ENCODE data around the gene TYRO3. TPM values are rescaled to one million over a fixed set of nuclear protein-coding genes. Genes with fewer than 3 reads are reported as not detected.

The TYRO3 gene
- 0.37 and 1.1 TPM in 2 replicates for total RNA-seq (2014; rRNA removed; shearing (Covaris generic); ENCODE audit: low replicate concordance)

DNA sequence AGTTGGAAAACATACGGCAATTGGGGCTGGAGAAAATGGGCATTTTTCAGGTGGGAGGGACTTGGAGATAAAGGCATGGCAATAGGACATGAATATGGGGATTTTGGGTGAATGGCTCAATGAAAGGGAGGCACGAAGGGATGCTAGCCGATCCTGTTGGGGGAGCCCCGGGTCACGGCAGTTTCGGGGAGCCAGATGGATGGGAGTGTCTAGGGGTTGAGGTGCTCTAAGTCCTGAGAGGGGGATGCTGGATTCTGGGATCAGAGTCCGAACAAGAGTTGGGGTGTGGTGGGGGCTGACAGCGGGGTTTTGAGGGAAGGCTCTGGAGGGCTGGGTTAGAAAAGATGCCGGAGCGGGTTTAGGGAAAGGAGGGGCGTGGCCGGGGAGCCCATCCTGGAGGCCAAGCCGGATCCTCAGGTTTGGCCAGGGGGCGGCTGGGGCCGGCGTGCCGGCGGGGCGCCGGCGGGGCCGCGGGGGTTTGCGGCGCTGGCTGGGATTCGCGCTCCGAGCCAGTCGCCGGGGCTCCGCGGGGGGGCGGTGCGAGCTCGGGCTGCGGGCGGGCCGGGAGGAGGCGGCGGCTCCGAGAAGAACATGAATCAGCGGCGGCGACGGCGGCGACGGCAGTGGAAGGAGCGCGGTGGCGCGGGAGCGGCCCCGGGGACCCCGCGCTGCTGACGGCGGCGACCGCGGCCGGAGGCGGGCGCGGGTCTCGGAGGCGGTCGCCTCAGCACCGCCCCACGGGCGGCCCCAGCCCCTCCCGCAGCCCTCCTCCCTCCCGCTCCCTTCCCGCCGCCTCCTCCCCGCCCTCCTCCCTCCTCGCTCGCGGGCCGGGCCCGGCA lies at the start of gene TYRO3:
Gene TYRO3 (plus strand): TSS at position 813 of the 839 bp plus-strand sequence. CDS start 46 bp downstream, outside the sequence.
- no peaks in the 10 kb centered on the region for H3K9me3 ChIP-seq (ENCODE audit: low read length)
- peaks cover 26% of the 10 kb centered on the region for H3K4me1 ChIP-seq (ENCODE audit: low read length)
- no peaks in the 10 kb centered on the region for H3K27me3 ChIP-seq (ENCODE audit: low read length)
- H3K4me2 ChIP-seq (ENCODE audit: low read depth, low read length, poor library complexity, severe bottlenecking) = peak within 1 kb of the TSS; percentile 84
- peak within 1 kb of the TSS; percentile 59 for H3K9ac ChIP-seq (ENCODE audit: low read length)
- H3K79me2 ChIP-seq (ENCODE audit: low read length) = no peaks in the 10 kb centered on the region
- no peaks in the 10 kb centered on the region for H3K9me2 ChIP-seq (replicated peaks; ENCODE audit: insufficient read depth, low read length)
- no peak within 1 kb of the TSS for H3K27ac ChIP-seq (ENCODE audit: low read length)
- peak within 1 kb of the TSS; percentile 68 for H3K4me3 ChIP-seq (ENCODE audit: low read length)
- peak within 1 kb of the TSS; percentile 51; the same call in 1 of the 2 replicates for H2AFZ ChIP-seq (ENCODE audit: low read length)
- no peaks in the 10 kb centered on the region for H4K20me1 ChIP-seq (ENCODE audit: insufficient read depth, low read depth, low read length)
- H3K36me3 ChIP-seq (ENCODE audit: insufficient read depth, low read length) = no peaks in the 10 kb centered on the region
- peak; percentile 69 for DNase-seq

DNA sequence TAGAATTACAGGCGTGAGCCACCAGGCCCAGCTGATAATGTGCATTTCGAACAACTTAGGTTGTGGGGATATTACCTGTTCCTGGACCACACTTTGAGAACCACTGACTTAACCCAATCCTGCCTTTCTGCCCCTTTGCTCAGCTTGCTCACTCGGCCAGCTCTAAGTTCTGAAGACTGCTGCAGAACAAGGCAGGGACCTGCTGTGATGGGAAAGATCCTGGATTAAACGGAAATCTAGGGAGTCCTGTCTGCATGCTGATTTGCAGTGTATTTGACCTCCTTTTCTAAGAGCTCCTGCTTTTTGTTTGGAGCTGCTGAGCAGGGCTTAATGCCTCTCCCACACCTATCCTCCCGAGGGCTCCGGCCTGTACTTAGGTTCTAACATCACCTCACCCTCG lies 48.3 kb upstream of the TYRO3 start:
- H3K4me2 ChIP-seq (ENCODE audit: low read depth, low read length, poor library complexity, severe bottlenecking) = no peak overlapping the region
- no peak overlapping the region for H2AFZ ChIP-seq (ENCODE audit: low read length)
- H3K9me2 ChIP-seq (replicated peaks; ENCODE audit: insufficient read depth, low read length) = no peaks in the 10 kb centered on the region
- no peak overlapping the region for H3K27ac ChIP-seq (ENCODE audit: low read length)
- DNase-seq = no peak
- H3K27me3 ChIP-seq (ENCODE audit: low read length) = no peaks in the 10 kb centered on the region
- H3K4me3 ChIP-seq (ENCODE audit: low read length) = no peak overlapping the region
- no peaks in the 10 kb centered on the region for H3K36me3 ChIP-seq (ENCODE audit: insufficient read depth, low read length)
- H3K9ac ChIP-seq (ENCODE audit: low read length) = no peak overlapping the region
- no peaks in the 10 kb centered on the region for H4K20me1 ChIP-seq (ENCODE audit: insufficient read depth, low read depth, low read length)
- no peaks in the 10 kb centered on the region for H3K9me3 ChIP-seq (ENCODE audit: low read length)
- H3K4me1 ChIP-seq (ENCODE audit: low read length) = peaks cover 12% of the 10 kb centered on the region
- H3K79me2 ChIP-seq (ENCODE audit: low read length) = no peaks in the 10 kb centered on the region

DNA sequence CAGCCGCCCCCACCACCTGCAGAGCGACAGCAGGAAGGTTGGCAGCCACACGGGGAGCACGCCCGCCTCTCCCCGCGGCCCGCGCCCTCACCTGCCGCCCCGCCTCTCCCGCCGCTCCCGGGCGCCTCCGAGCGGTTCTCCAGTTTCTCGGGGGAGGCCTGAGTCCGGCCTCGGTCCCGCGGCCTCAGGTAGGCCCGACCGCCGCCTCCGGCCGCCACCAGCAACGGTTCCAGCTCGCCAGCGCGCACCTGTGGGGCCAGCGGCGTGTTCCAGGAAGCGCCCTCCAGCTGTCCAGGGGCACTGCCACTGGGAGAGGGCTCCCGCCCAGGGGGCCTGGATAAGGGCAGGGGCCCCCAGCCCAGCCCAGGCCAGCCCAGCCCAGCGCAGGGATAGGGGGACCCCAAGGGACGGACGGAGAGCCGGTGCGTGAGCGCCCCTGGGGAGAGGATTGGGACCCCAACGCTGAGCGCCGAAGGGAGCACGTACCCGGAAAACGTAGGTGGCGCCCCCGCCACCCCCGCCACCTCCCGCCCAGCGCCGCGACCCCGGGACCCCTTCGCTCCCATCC lies 47.6 kb upstream of the TYRO3 start:
- no peak overlapping the region for H3K4me2 ChIP-seq (ENCODE audit: low read depth, low read length, poor library complexity, severe bottlenecking)
- no peak overlapping the region for H3K27ac ChIP-seq (ENCODE audit: low read length)
- H3K27me3 ChIP-seq (ENCODE audit: low read length) = no peaks in the 10 kb centered on the region
- no peak for DNase-seq
- H3K4me3 ChIP-seq (ENCODE audit: low read length) = no peak overlapping the region
- H3K9me3 ChIP-seq (ENCODE audit: low read length) = no peaks in the 10 kb centered on the region
- no peak overlapping the region for H2AFZ ChIP-seq (ENCODE audit: low read length)
- H3K9me2 ChIP-seq (replicated peaks; ENCODE audit: insufficient read depth, low read length) = no peaks in the 10 kb centered on the region
- no peak overlapping the region for H3K9ac ChIP-seq (ENCODE audit: low read length)
- H3K79me2 ChIP-seq (ENCODE audit: low read length) = no peaks in the 10 kb centered on the region
- H3K4me1 ChIP-seq (ENCODE audit: low read length) = peaks cover 12% of the 10 kb centered on the region
- H4K20me1 ChIP-seq (ENCODE audit: insufficient read depth, low read depth, low read length) = no peaks in the 10 kb centered on the region
- H3K36me3 ChIP-seq (ENCODE audit: insufficient read depth, low read length) = no peaks in the 10 kb centered on the region

DNA sequence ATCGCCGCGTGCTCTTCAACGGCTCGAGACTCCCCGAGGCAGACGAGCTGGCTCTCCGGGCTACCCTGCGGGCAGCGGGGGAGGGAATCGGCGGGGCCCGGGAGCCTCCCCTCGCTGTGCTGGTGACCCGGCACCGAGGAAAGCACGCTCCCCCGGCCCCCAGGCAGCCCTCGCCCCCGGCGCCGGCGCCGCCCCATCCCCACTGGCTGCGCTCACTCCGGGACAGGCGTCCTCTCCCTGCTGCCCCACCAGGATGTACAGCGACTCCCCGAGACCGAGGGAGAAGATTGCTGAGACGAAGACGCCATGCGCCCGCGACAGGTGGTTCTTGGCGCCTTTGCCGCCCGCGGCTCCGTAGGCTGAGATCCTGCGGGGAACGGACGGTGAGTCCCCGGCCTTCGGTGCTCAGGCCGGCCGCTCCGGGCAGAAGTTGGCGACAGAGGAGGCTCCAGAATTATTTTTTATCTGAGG lies 47.1 kb upstream of the TYRO3 start:
- no peak for DNase-seq
- Histone ChIP-seq H2AFZ (ENCODE audit: low read length) (no peak overlapping the region), H3K36me3 (ENCODE audit: insufficient read depth, low read length) (no peaks in the 10 kb centered on the region), H3K4me2 (ENCODE audit: low read depth, low read length, poor library complexity, severe bottlenecking) (no peak overlapping the region), H3K9ac (ENCODE audit: low read length) (no peak overlapping the region), H3K4me1 (ENCODE audit: low read length) (peaks cover 12% of the 10 kb centered on the region), H3K79me2 (ENCODE audit: low read length) (no peaks in the 10 kb centered on the region), H3K9me3 (ENCODE audit: low read length) (no peaks in the 10 kb centered on the region), H3K27ac (ENCODE audit: low read length) (no peak overlapping the region), H3K9me2 (replicated peaks; ENCODE audit: insufficient read depth, low read length) (no peaks in the 10 kb centered on the region), H3K4me3 (ENCODE audit: low read length) (no peak overlapping the region), H4K20me1 (ENCODE audit: insufficient read depth, low read depth, low read length) (no peaks in the 10 kb centered on the region), H3K27me3 (ENCODE audit: low read length) (no peaks in the 10 kb centered on the region)

DNA sequence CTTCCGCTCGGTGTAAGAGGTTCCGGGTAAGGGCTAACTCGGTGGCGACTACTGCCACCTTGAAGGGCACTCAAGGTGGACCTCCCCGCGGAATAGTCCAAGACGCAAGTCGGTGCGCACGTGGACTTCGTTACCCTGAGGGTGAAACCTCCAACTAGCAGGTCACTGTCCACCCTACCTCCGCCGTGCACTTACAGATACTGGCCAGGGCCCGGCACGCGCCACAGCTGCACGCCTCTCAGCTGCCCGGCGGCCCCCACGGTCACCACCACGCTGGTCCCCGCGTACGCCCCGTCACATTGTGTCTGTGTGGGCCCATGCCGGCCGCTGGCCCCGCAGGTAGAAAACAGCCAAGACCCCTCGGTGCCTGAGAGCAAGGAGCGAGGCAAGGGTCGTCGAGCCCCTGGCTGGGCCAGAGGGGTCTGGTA lies 46.5 kb upstream of the TYRO3 start:
- H3K4me2 ChIP-seq (ENCODE audit: low read depth, low read length, poor library complexity, severe bottlenecking) = peak overlapping the region; percentile 85
- no peaks in the 10 kb centered on the region for H3K79me2 ChIP-seq (ENCODE audit: low read length)
- H3K9ac ChIP-seq (ENCODE audit: low read length) = no peak overlapping the region
- DNase-seq = no peak
- H3K9me3 ChIP-seq (ENCODE audit: low read length) = no peaks in the 10 kb centered on the region
- peaks cover 12% of the 10 kb centered on the region for H3K4me1 ChIP-seq (ENCODE audit: low read length)
- no peaks in the 10 kb centered on the region for H3K36me3 ChIP-seq (ENCODE audit: insufficient read depth, low read length)
- no peaks in the 10 kb centered on the region for H3K9me2 ChIP-seq (replicated peaks; ENCODE audit: insufficient read depth, low read length)
- H3K4me3 ChIP-seq (ENCODE audit: low read length) = peak overlapping the region; percentile 70; the same call in 1 of the 2 replicates
- no peak overlapping the region for H2AFZ ChIP-seq (ENCODE audit: low read length)
- H4K20me1 ChIP-seq (ENCODE audit: insufficient read depth, low read depth, low read length) = no peaks in the 10 kb centered on the region
- no peaks in the 10 kb centered on the region for H3K27me3 ChIP-seq (ENCODE audit: low read length)
- no peak overlapping the region for H3K27ac ChIP-seq (ENCODE audit: low read length)

DNA sequence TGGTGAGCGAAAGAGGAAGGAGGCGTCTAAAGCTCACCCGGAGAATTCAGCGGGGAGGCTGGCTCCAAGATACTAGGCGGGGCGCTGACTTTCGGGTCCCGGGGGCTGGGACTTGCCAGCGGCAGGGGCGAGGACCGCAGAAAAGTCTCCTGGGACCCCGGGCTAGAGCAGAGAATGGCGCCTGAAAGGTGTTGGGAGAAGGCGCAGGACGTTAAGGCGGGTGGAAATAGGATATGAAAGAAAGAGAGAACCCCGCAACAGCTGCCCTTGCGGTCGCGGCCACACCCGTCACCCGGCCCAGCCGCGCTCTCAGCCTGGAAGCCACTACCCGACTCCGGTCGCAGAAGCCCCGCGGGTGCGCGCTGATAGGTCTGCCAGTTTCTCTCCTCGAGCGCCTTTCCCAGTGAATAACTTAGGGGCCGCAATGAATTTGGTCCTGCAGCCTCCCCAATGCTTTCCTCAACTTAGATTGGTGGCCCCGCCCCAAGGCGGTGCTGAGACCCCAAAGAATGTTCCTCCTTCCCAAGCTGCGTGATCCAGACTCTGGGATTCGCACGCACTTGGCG lies 46.0 kb upstream of the TYRO3 start:
- Histone ChIP-seq H3K79me2 (ENCODE audit: low read length) (no peaks in the 10 kb centered on the region), H3K27me3 (ENCODE audit: low read length) (no peaks in the 10 kb centered on the region), H3K4me2 (ENCODE audit: low read depth, low read length, poor library complexity, severe bottlenecking) (peak overlapping the region; percentile 85), H3K4me1 (ENCODE audit: low read length) (peaks cover 12% of the 10 kb centered on the region), H4K20me1 (ENCODE audit: insufficient read depth, low read depth, low read length) (no peaks in the 10 kb centered on the region), H3K4me3 (ENCODE audit: low read length) (peak overlapping the region; percentile 70), H2AFZ (ENCODE audit: low read length) (peak overlapping the region; percentile 80; the same call in 1 of the 2 replicates), H3K36me3 (ENCODE audit: insufficient read depth, low read length) (no peaks in the 10 kb centered on the region), H3K9me3 (ENCODE audit: low read length) (no peaks in the 10 kb centered on the region), H3K27ac (ENCODE audit: low read length) (no peak overlapping the region), H3K9me2 (replicated peaks; ENCODE audit: insufficient read depth, low read length) (no peaks in the 10 kb centered on the region), H3K9ac (ENCODE audit: low read length) (peak overlapping the region; percentile 63)
- peak; percentile 58 for DNase-seq

DNA sequence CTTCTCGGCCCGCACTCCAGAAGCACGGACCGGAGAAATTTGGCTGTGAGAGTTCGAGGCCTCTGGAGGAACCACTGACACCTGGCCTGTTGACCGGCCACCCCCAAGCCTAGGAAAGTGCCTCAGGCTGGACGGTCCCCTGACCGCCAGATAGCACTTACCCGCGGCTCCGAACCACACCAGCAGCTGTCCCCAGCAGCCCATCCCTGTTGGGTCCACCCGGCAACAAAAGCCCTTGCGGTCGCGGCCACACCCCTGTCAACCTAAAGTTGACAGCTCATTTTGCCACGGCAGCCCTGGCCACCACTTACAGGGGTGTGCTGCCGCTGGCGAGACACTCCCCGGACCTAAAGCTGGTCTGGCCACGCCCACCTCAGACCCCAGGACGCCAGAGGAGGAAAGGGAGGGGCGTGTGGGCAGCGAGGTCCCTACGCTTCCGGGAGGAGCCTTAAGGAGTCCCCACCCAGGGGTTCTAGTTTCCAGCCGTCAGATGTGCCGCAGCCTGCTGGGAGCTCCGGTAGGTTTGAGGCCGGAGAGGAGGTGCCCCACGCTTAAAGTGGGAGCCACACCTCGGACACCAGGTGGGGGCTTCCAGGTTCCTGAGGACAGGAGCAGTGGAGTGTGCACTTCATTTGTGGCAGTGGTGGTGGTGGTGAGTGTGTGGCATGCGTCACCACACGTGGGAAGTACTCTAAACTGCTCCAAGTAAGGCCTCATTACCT lies 45.3 kb upstream of the TYRO3 start, which contains the start of gene LTK:
Gene LTK (minus strand): TSS at position 322 of the 722 bp plus-strand sequence. CDS start 118 bp downstream, at position 204.
- H3K9me3 ChIP-seq (ENCODE audit: low read length) = no peaks in the 10 kb centered on the region
- H3K4me1 ChIP-seq (ENCODE audit: low read length) = peaks cover 12% of the 10 kb centered on the region
- H2AFZ ChIP-seq (ENCODE audit: low read length) = peak within 1 kb of the TSS; percentile 80; the same call in 1 of the 2 replicates
- H3K4me2 ChIP-seq (ENCODE audit: low read depth, low read length, poor library complexity, severe bottlenecking) = peak within 1 kb of the TSS; percentile 85
- H3K27ac ChIP-seq (ENCODE audit: low read length) = no peak within 1 kb of the TSS
- H3K9me2 ChIP-seq (replicated peaks; ENCODE audit: insufficient read depth, low read length) = no peaks in the 10 kb centered on the region
- peak; percentile 82 for DNase-seq
- no peaks in the 10 kb centered on the region for H3K36me3 ChIP-seq (ENCODE audit: insufficient read depth, low read length)
- H3K4me3 ChIP-seq (ENCODE audit: low read length) = peak within 1 kb of the TSS; percentile 70
- peak within 1 kb of the TSS; percentile 63 for H3K9ac ChIP-seq (ENCODE audit: low read length)
- H4K20me1 ChIP-seq (ENCODE audit: insufficient read depth, low read depth, low read length) = no peaks in the 10 kb centered on the region
- no peaks in the 10 kb centered on the region for H3K27me3 ChIP-seq (ENCODE audit: low read length)
- no peaks in the 10 kb centered on the region for H3K79me2 ChIP-seq (ENCODE audit: low read length)
